Panc1 (cell line): ENCODE results near the gene DOCK8.

Experiments used
- CTCF ChIP-seq: fragments of 450-650 bp; IDR thresholded peaks from 2 replicates; pipeline ENCODE4 v1.5.1; 2017; ENCODE audit warnings: mild to moderate bottlenecking
- POLR2AphosphoS5 ChIP-seq: IDR thresholded peaks from 2 replicates; pipeline ENCODE4 v1.6.1; 2012; ENCODE audit warnings: mild to moderate bottlenecking, low read depth, low read length, moderate library complexity

DNA sequence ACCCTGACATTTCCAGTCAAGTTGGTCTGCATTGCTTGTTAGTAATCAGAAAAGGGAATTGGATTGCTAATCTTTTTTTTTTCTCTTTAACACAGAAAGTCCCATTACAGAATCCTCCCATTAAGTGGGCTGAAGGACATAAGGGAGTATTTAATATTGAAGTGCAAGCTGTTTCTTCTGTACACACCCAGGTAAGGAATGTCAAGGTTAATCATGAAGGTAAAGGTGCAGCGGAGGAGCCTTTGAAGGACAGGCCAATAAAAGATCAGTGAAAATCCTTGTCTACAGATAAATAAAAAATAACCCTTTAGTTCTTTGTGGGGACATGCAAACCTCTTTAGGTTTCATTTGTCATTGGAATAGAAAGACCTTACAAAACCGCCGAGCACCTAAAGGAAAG, 161.4 kb downstream of the DOCK8 start:
- TF ChIP-seq CTCF (no peak), POLR2AphosphoS5 (no peak)
